ENCODE data around the gene LRRN3.

LRRN3 gene

GRCh38 chr7:111150709-111151108, 59.8 kb downstream of the LRRN3 start:
- Histone ChIP-seq H3K4me1 (ENCODE audit: control insufficient read depth in 1 of 2, insufficient read depth in 2 of 2, low read length in 2 of 2) (no peaks in the 10 kb centered on the region), H3K9ac (ENCODE audit: low read depth in 1 of 2, low read length in 2 of 2) (no peak overlapping the region), H3K27me3 (ENCODE audit: control insufficient read depth in 1 of 2, insufficient read depth in 2 of 2, low read length in 2 of 2) (no peaks in the 10 kb centered on the region), H3K27ac (ENCODE audit: low read depth, low read length) (no peak overlapping the region), H3K9me3 (ENCODE audit: control insufficient read depth in 1 of 2, low read length in 2 of 2) (no peaks in the 10 kb centered on the region), H3K36me3 (ENCODE audit: control insufficient read depth in 1 of 2, insufficient read depth in 2 of 2, low read length in 2 of 2) (no peaks in the 10 kb centered on the region), H3K4me3 (ENCODE audit: low read depth in 1 of 2, low read length in 2 of 2) (no peak overlapping the region)

- Histone ChIP-seq H3K36me3 (ENCODE audit: control insufficient read depth in 1 of 2, insufficient read depth in 2 of 2, low read length in 2 of 2) (no peaks in the 10 kb centered on the region), H3K27ac (ENCODE audit: low read depth, low read length) (no peak overlapping the region), H3K4me1 (ENCODE audit: control insufficient read depth in 1 of 2, insufficient read depth in 2 of 2, low read length in 2 of 2) (no peaks in the 10 kb centered on the region), H3K4me3 (ENCODE audit: low read depth in 1 of 2, low read length in 2 of 2) (no peak overlapping the region), H3K27me3 (ENCODE audit: control insufficient read depth in 1 of 2, insufficient read depth in 2 of 2, low read length in 2 of 2) (no peaks in the 10 kb centered on the region), H3K9ac (ENCODE audit: low read depth in 1 of 2, low read length in 2 of 2) (no peak overlapping the region), H3K9me3 (ENCODE audit: control insufficient read depth in 1 of 2, low read length in 2 of 2) (no peaks in the 10 kb centered on the region)
These were observed 68.5 kb downstream of the LRRN3 start for GRCh38 chr7:111159426-111159825.

GRCh38 chr7:111160297-111160696, 69.4 kb downstream of the LRRN3 start:
- H3K36me3 ChIP-seq (ENCODE audit: control insufficient read depth in 1 of 2, insufficient read depth in 2 of 2, low read length in 2 of 2), result no peaks in the 10 kb centered on the region
- H3K4me3 ChIP-seq (ENCODE audit: low read depth in 1 of 2, low read length in 2 of 2), result no peak overlapping the region
- no peaks in the 10 kb centered on the region for H3K27me3 ChIP-seq (ENCODE audit: control insufficient read depth in 1 of 2, insufficient read depth in 2 of 2, low read length in 2 of 2)
- H3K9me3 ChIP-seq (ENCODE audit: control insufficient read depth in 1 of 2, low read length in 2 of 2), result no peaks in the 10 kb centered on the region
- H3K4me1 ChIP-seq (ENCODE audit: control insufficient read depth in 1 of 2, insufficient read depth in 2 of 2, low read length in 2 of 2), result no peaks in the 10 kb centered on the region
- H3K27ac ChIP-seq (ENCODE audit: low read depth, low read length), result no peak overlapping the region
- no peak overlapping the region for H3K9ac ChIP-seq (ENCODE audit: low read depth in 1 of 2, low read length in 2 of 2)

GRCh38 chr7:111162692-111163091, 71.8 kb downstream of the LRRN3 start:
- Histone ChIP-seq H3K36me3 (ENCODE audit: control insufficient read depth in 1 of 2, insufficient read depth in 2 of 2, low read length in 2 of 2) (no peaks in the 10 kb centered on the region), H3K9me3 (ENCODE audit: control insufficient read depth in 1 of 2, low read length in 2 of 2) (no peaks in the 10 kb centered on the region), H3K9ac (ENCODE audit: low read depth in 1 of 2, low read length in 2 of 2) (no peak overlapping the region), H3K4me1 (ENCODE audit: control insufficient read depth in 1 of 2, insufficient read depth in 2 of 2, low read length in 2 of 2) (no peaks in the 10 kb centered on the region), H3K4me3 (ENCODE audit: low read depth in 1 of 2, low read length in 2 of 2) (no peak overlapping the region), H3K27ac (ENCODE audit: low read depth, low read length) (no peak overlapping the region), H3K27me3 (ENCODE audit: control insufficient read depth in 1 of 2, insufficient read depth in 2 of 2, low read length in 2 of 2) (no peaks in the 10 kb centered on the region)

GRCh38 chr7:111164442-111164841, 73.5 kb downstream of the LRRN3 start:
- Histone ChIP-seq H3K27ac (ENCODE audit: low read depth, low read length) (no peak overlapping the region), H3K27me3 (ENCODE audit: control insufficient read depth in 1 of 2, insufficient read depth in 2 of 2, low read length in 2 of 2) (no peaks in the 10 kb centered on the region), H3K9me3 (ENCODE audit: control insufficient read depth in 1 of 2, low read length in 2 of 2) (no peaks in the 10 kb centered on the region), H3K36me3 (ENCODE audit: control insufficient read depth in 1 of 2, insufficient read depth in 2 of 2, low read length in 2 of 2) (no peaks in the 10 kb centered on the region), H3K4me1 (ENCODE audit: control insufficient read depth in 1 of 2, insufficient read depth in 2 of 2, low read length in 2 of 2) (no peaks in the 10 kb centered on the region), H3K4me3 (ENCODE audit: low read depth in 1 of 2, low read length in 2 of 2) (no peak overlapping the region), H3K9ac (ENCODE audit: low read depth in 1 of 2, low read length in 2 of 2) (no peak overlapping the region)

- Histone ChIP-seq H3K27me3 (ENCODE audit: control insufficient read depth in 1 of 2, insufficient read depth in 2 of 2, low read length in 2 of 2) (no peaks in the 10 kb centered on the region), H3K36me3 (ENCODE audit: control insufficient read depth in 1 of 2, insufficient read depth in 2 of 2, low read length in 2 of 2) (no peaks in the 10 kb centered on the region), H3K9ac (ENCODE audit: low read depth in 1 of 2, low read length in 2 of 2) (no peak overlapping the region), H3K4me3 (ENCODE audit: low read depth in 1 of 2, low read length in 2 of 2) (no peak overlapping the region), H3K9me3 (ENCODE audit: control insufficient read depth in 1 of 2, low read length in 2 of 2) (no peaks in the 10 kb centered on the region), H3K4me1 (ENCODE audit: control insufficient read depth in 1 of 2, insufficient read depth in 2 of 2, low read length in 2 of 2) (no peaks in the 10 kb centered on the region), H3K27ac (ENCODE audit: low read depth, low read length) (no peak overlapping the region)
These were observed 77.3 kb downstream of the LRRN3 start for GRCh38 chr7:111168182-111168581.

- Histone ChIP-seq H3K9me3 (ENCODE audit: control insufficient read depth in 1 of 2, low read length in 2 of 2) (no peaks in the 10 kb centered on the region), H3K27ac (ENCODE audit: low read depth, low read length) (no peak overlapping the region), H3K9ac (ENCODE audit: low read depth in 1 of 2, low read length in 2 of 2) (no peak overlapping the region), H3K4me3 (ENCODE audit: low read depth in 1 of 2, low read length in 2 of 2) (no peak overlapping the region), H3K36me3 (ENCODE audit: control insufficient read depth in 1 of 2, insufficient read depth in 2 of 2, low read length in 2 of 2) (no peaks in the 10 kb centered on the region), H3K27me3 (ENCODE audit: control insufficient read depth in 1 of 2, insufficient read depth in 2 of 2, low read length in 2 of 2) (no peaks in the 10 kb centered on the region), H3K4me1 (ENCODE audit: control insufficient read depth in 1 of 2, insufficient read depth in 2 of 2, low read length in 2 of 2) (no peaks in the 10 kb centered on the region)
These were observed 81.8 kb downstream of the LRRN3 start for GRCh38 chr7:111172564-111173257.

GRCh38 chr7:111173528-111173927, 82.6 kb downstream of the LRRN3 start:
- Histone ChIP-seq H3K9me3 (ENCODE audit: control insufficient read depth in 1 of 2, low read length in 2 of 2) (no peaks in the 10 kb centered on the region), H3K27ac (ENCODE audit: low read depth, low read length) (no peak overlapping the region), H3K9ac (ENCODE audit: low read depth in 1 of 2, low read length in 2 of 2) (no peak overlapping the region), H3K27me3 (ENCODE audit: control insufficient read depth in 1 of 2, insufficient read depth in 2 of 2, low read length in 2 of 2) (no peaks in the 10 kb centered on the region), H3K4me1 (ENCODE audit: control insufficient read depth in 1 of 2, insufficient read depth in 2 of 2, low read length in 2 of 2) (no peaks in the 10 kb centered on the region), H3K4me3 (ENCODE audit: low read depth in 1 of 2, low read length in 2 of 2) (no peak overlapping the region), H3K36me3 (ENCODE audit: control insufficient read depth in 1 of 2, insufficient read depth in 2 of 2, low read length in 2 of 2) (no peaks in the 10 kb centered on the region)

GRCh38 chr7:111173990-111174389, 83.1 kb downstream of the LRRN3 start:
- no peak overlapping the region for H3K4me3 ChIP-seq (ENCODE audit: low read depth in 1 of 2, low read length in 2 of 2)
- H3K4me1 ChIP-seq (ENCODE audit: control insufficient read depth in 1 of 2, insufficient read depth in 2 of 2, low read length in 2 of 2), result no peaks in the 10 kb centered on the region
- H3K9me3 ChIP-seq (ENCODE audit: control insufficient read depth in 1 of 2, low read length in 2 of 2), result no peaks in the 10 kb centered on the region
- H3K27me3 ChIP-seq (ENCODE audit: control insufficient read depth in 1 of 2, insufficient read depth in 2 of 2, low read length in 2 of 2), result no peaks in the 10 kb centered on the region
- H3K27ac ChIP-seq (ENCODE audit: low read depth, low read length), result no peak overlapping the region
- no peak overlapping the region for H3K9ac ChIP-seq (ENCODE audit: low read depth in 1 of 2, low read length in 2 of 2)
- no peaks in the 10 kb centered on the region for H3K36me3 ChIP-seq (ENCODE audit: control insufficient read depth in 1 of 2, insufficient read depth in 2 of 2, low read length in 2 of 2)

GRCh38 chr7:111174510-111174909, 83.6 kb downstream of the LRRN3 start:
- no peak overlapping the region for H3K27ac ChIP-seq (ENCODE audit: low read depth, low read length)
- H3K27me3 ChIP-seq (ENCODE audit: control insufficient read depth in 1 of 2, insufficient read depth in 2 of 2, low read length in 2 of 2), result no peaks in the 10 kb centered on the region
- no peak overlapping the region for H3K9ac ChIP-seq (ENCODE audit: low read depth in 1 of 2, low read length in 2 of 2)
- H3K9me3 ChIP-seq (ENCODE audit: control insufficient read depth in 1 of 2, low read length in 2 of 2), result no peaks in the 10 kb centered on the region
- H3K36me3 ChIP-seq (ENCODE audit: control insufficient read depth in 1 of 2, insufficient read depth in 2 of 2, low read length in 2 of 2), result no peaks in the 10 kb centered on the region
- H3K4me3 ChIP-seq (ENCODE audit: low read depth in 1 of 2, low read length in 2 of 2), result no peak overlapping the region
- H3K4me1 ChIP-seq (ENCODE audit: control insufficient read depth in 1 of 2, insufficient read depth in 2 of 2, low read length in 2 of 2), result no peaks in the 10 kb centered on the region

All from duodenal mucosa (tissue), 2 donors.